Measurements from ENCODE around the gene ARHGAP42. TPM values are rescaled to one million over a fixed set of nuclear protein-coding genes. Genes with fewer than 3 reads are reported as not detected.

Gene ARHGAP42
- total and polyA plus RNA-seq, 10 of the 15 experiments (the other 5 are each of a cell fraction or from before 2014, with no cell fraction given), result 1.8 to 6.3 (median 3.2) TPM

- TF ChIP-seq BCL3 (IDR thresholded peaks at IDR 0.05; ENCODE audit: borderline replicate concordance, insufficient read depth, low read depth, low read length, poor library complexity, severe bottlenecking) (no peak), CHD4 (IDR thresholded peaks at IDR 0.05) (no peak), MEF2B (IDR thresholded peaks at IDR 0.05; ENCODE audit: partially characterized antibody, poor library complexity, severe bottlenecking) (no peak), NR2F1 (conservative IDR thresholded peaks at IDR 0.05) (no peak), ATF2 (IDR thresholded peaks at IDR 0.05; ENCODE audit: low read length) (no peak), KDM1A (IDR thresholded peaks at IDR 0.05; ENCODE audit: borderline replicate concordance) (no peak)
- WGBS (ENCODE audit: insufficient coverage, insufficient replicate concordance, low lambda C conversion rate, missing lambda C conversion rate), result 38% methylated on average over 2 of the region's 2 CpGs
- H3K9ac ChIP-seq (ENCODE audit: control insufficient read depth, insufficient read depth, low read length), result no peak overlapping the region
- no peaks in the 10 kb centered on the region for H3K9me3 ChIP-seq (replicated peaks; ENCODE audit: control insufficient read depth, insufficient read depth, low read length)
- RAD21 ChIA-PET (ENCODE audit: unreplicated experiment), result no interaction called here
- H3K79me2 ChIP-seq (ENCODE audit: control insufficient read depth, insufficient read depth, low read length), result no peaks in the 10 kb centered on the region
- SMC1A ChIA-PET (ENCODE audit: uncharacterized antibody, unreplicated experiment), result interaction anchor here (1.4 kb wide), 1 partner anchor 162 kb away, joined by 6 read pairs; no protein-coding TSS in a partner anchor
- POLR2A ChIA-PET, result no interaction called here
- in situ Hi-C loops (cut with MboI) (no loop called here), intact Hi-C loops (cut with micrococcal nuclease; ENCODE audit: unreplicated experiment) (no loop called here)
- no peaks in the 10 kb centered on the region for H4K20me1 ChIP-seq (ENCODE audit: control insufficient read depth, insufficient read depth)
- peaks cover 23% of the 10 kb centered on the region for H3K4me1 ChIP-seq (ENCODE audit: control insufficient read depth, insufficient read depth, low read length)
- H3K4me2 ChIP-seq (ENCODE audit: control insufficient read depth, insufficient read depth), result no peak overlapping the region
- no peak overlapping the region for H2AFZ ChIP-seq (ENCODE audit: control insufficient read depth, low read depth, low read length)
- no peak overlapping the region for H3K27ac ChIP-seq (ENCODE audit: control insufficient read depth, insufficient read depth)
- no TSS peak for BruUV-seq (replicated peaks)
- FAIRE-seq (no peak), ATAC-seq (no peak), DNase-seq (ENCODE audit: low read depth, low spot score) (no peak)
- H3K36me3 ChIP-seq (ENCODE audit: control insufficient read depth in 2 of 2, insufficient read depth in 2 of 2, low read length in 1 of 2), result no peaks in the 10 kb centered on the region
- H3K27me3 ChIP-seq (replicated peaks in 1 of 2; ENCODE audit: control insufficient read depth in 2 of 2, insufficient read depth in 2 of 2, low read length in 1 of 2), result no peaks in the 10 kb centered on the region
- CTCF ChIA-PET, result interaction anchor here (0.9 kb wide), 1 partner anchor 57 kb away, joined by 3 read pairs; no protein-coding TSS in a partner anchor
- no peak overlapping the region for H3K4me3 ChIP-seq
Observed at GRCh38 chr11:100738701-100739270, 51.7 kb downstream of the ARHGAP42 start.

All from GM12878 (cell line).